Middle frontal gyrus (tissue), 1 donor: ENCODE measurements around the gene GNG14.
"Not testable (repeated sequence)": the region's sequence is repeated elsewhere in the genome, so short reads cannot be mapped to it uniquely, and the experiment has no call there.

ENCODE experiments used
- DNase-seq: peaks from one replicate; pipeline ENCODE4 v3.0.0-alpha.2; 2015; ENCODE audit warnings: low spot score; ENCODE audit errors: extremely low spot score

GNG14 gene

GRCh38 chr19:12696366-12697335 is 8.9 kb downstream of the GNG14 start, which contains the start of gene FBXW9:
Gene FBXW9, minus strand, starts transcription at chr19:12696631. Its CDS starts 50 bp downstream, at chr19:12696581.
- DNase-seq, result peak; percentile 92

GRCh38 chr19:12697425-12697824 is 9.6 kb downstream of the GNG14 start:
- DNase-seq, result not testable (repeated sequence)

- DNase-seq, result no peak
These were observed 10.3 kb downstream of the GNG14 start for GRCh38 chr19:12698138-12698537.

- DNase-seq, result no peak
These were observed 13.9 kb downstream of the GNG14 start for GRCh38 chr19:12701596-12702282.

DNA sequence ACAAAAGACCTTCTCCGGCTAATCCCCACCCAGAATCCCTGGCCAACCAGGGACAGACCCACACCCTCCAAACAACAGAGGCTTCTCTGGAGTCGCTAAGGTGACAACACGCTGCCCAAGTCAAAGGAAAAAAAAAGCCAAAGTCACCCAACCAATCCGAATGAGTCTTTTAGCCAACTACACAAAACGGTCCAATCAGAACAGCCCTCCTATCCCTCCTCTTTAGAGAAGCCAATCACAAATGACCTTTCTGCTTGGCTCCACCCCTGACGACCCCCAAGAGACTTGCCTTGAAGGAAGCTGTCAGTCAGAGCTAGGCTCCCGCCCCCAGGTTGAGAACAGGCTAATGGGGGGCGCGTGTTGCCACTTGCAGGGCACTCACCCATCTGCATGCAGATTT is 15.2 kb downstream of the GNG14 start:
- DNase-seq, result no peak

DNA sequence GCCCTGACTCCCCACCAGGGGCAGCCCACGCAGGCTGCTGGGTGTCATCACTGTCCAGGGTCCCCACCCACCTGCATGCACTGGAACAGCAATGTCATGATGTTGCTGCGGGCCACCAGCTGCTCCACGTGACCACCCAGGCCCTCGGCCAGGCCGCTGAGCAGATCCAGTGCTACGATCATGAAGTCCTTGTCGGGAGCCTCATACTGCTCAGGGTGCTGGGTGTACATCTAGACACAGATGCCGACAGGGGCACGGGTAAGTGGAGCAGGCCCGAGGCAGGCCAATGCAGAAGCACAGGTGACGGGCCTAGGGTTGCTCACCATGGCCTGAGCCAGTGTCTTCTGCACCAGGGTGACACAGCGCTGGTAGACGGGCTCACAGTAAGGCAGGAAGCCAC is 17.4 kb downstream of the GNG14 start:
- DNase-seq, result no peak

GRCh38 chr19:12705654-12706331 is 18.0 kb downstream of the GNG14 start:
- DNase-seq, result no peak

DNA sequence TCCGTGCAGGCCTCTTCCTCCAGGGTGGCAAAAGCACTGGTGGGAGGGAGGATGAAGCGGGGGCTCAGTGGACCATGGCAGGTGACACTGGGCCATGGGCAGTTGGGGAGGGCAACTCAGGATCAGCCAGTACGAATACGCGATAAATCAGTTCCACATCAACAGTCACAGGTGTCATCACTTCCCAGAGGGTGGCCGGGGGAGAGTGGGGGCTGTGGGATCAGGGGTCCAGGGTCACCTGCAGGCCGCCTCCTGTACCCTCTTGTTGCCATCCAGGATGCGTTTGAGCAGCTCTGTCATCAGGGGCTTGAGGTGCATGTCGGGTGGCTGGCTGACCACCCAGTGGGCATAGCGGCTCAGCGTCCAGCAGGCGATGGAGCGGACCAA is 18.5 kb downstream of the GNG14 start:
- no peak for DNase-seq

DNA sequence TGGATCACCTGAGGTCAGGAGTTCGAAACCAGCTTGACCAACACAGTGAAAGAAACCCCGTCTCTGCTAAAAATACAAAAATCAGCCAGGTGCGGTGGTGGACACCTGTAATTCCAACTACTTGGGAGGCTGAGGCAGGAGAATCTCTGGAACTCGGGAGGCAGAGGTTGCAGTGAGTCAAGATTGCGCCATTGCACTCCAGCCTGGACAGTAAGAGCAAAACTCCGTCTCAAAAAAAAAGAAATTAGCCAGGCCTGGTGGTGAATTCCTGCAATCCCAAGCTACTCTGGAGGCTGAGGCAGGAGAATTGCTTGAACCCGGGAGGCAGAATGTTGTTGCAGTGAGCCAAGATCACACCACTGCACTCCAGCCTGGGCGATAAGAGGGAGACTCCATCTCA is 20.8 kb downstream of the GNG14 start:
- no peak for DNase-seq

GRCh38 chr19:12711187-12711586 is 23.4 kb downstream of the GNG14 start:
- DNase-seq, result no peak

GRCh38 chr19:12712077-12712476 is 24.3 kb downstream of the GNG14 start:
- not testable (repeated sequence) for DNase-seq

- not testable (repeated sequence) for DNase-seq
These were observed 25.5 kb downstream of the GNG14 start for GRCh38 chr19:12713304-12713703.

- DNase-seq, result no peak
These were observed 27.3 kb downstream of the GNG14 start for GRCh38 chr19:12715102-12715501.

DNA sequence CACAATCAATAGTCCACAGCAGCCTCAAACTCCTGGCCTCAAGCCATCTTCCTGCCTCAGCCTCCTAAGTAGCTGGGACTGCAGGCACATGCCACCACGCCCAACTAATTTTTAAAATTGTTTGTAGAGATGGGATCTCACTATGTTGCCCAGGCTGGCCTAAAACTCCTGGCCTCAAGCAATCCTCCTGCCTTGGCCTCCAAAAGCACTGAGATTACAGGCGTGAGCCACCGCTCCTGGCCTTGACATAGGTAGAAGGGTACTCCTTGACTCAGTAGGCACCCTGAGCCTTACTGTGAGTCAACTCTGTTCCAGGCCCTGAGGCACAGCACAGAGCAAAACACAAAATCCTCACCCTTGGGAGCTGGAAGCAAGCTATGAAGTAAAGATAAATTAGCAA is 28.1 kb downstream of the GNG14 start:
- no peak for DNase-seq

GRCh38 chr19:12720296-12720695 is 32.5 kb downstream of the GNG14 start:
- DNase-seq, result no peak

DNA sequence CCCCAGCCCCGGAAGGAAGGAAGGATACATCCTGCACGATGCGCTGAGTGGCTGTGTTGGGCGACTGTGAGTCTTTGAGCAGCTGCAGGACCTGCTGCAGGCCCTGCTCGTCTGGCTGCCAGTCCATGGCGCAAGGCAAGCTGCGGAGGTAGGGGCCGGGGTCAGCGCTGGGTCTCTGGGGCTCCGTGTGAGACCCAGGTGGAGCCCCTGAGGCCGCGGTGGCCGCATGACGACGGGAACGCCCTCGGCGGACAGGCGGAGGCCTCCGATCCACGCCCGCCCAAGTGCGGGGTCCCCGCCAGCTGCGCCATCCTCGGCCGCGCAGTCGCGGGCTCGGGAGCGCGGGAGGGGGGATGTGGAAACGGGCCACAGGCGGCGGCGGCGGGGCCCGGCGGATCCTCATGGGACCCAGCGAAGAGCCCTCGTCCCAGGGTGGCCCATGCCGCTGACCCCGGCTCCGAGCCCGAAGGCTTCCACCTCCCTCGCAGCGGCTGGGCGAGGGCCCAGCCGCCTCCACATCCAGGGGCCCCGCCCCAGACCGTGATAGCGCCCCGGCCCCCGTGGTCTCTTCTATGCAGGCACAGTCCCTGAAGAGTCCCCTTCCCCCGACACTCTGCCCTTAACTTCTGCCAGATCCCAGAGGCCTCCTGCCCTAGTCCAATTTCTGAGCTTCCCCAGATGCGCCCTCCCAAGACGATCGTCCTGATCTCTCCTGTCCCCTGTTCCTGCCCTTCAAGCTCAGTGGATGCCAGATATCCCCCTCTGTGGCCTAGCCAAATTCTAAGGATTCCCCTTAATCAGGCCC is 33.3 kb downstream of the GNG14 start:
- no peak for DNase-seq

- DNase-seq, result no peak
These were observed 34.1 kb downstream of the GNG14 start for GRCh38 chr19:12721656-12722565.

DNA sequence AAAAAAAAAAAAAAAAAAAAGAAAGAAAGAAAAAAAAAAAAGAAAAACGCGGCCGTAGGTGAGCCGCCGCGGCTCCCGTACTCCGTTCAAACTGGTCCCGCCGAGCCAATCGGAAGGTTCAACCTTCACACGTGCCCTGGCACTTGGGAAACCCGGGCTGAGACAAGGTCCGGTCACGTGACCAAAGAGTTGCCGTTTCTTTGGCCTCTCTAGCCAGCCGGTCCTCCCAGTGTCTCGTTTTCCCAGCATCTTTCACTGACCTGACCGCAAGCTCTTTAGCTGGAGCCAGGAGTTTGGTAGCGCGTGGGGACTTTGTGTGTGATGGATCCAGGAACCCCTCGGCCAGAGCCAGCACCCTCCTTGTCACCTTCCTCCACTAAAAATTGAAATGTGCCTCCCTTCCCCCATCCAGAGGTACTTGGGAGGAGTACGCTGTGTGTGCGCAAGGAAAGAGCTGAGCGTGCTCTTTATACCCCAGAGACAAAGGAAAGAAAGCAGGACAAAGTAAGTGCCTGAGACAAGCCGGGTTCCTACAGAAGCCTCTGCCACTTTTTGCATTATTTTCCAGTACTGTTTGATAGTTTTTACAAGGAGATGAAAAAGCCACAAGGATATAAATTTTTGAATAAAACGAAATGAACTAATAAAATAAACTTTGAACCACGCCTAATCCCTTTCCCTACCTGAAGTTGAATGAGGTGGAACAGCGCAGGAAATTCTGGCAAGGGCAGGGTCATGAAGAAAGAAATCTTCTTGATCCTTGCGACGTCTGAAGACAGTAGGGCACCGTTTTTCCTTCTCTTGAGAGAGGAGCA is 35.0 kb downstream of the GNG14 start:
- peak; percentile 98 for DNase-seq

- no peak for DNase-seq
These were observed 35.5 kb downstream of the GNG14 start for GRCh38 chr19:12723381-12723640.
